ENCODE data around the gene ADAM12.

The ADAM12 gene

GRCh38 chr10:126314863-126315493 is 73.3 kb downstream of the ADAM12 start:
- no peak for DNase-seq (ENCODE audit: low read depth)

GRCh38 chr10:126312167-126312566 is 76.1 kb downstream of the ADAM12 start:
- no peak for DNase-seq (ENCODE audit: low read depth)

GRCh38 chr10:126309228-126309883 is 78.9 kb downstream of the ADAM12 start:
- DNase-seq (ENCODE audit: low read depth): no peak

- no peak for DNase-seq (ENCODE audit: low read depth)
Observed at GRCh38 chr10:126302826-126303665, 85.2 kb downstream of the ADAM12 start.

GRCh38 chr10:126302476-126302756 is 85.9 kb downstream of the ADAM12 start:
- DNase-seq (ENCODE audit: low read depth): no peak

GRCh38 chr10:126301701-126302475 is 86.4 kb downstream of the ADAM12 start:
- DNase-seq (ENCODE audit: low read depth): no peak

DNA sequence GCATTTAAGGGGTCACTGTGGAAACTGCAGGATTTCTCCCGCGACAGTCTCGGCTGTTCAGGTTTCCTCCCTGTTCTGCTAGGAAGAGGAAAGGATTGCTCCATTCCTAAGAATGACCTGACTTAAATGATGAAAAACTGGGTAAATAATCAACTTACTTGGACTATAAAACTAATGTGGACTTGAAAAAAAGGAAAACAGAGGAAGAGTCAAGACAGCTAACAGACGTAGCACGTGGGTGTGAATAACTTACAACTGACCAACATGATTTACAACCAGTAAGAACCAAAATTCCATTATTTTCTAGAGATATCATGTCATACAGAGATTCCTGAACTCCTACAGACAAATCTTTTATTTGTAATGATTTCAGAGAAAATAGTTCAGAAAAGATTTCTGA is 93.8 kb downstream of the ADAM12 start:
- no peak for DNase-seq (ENCODE audit: low read depth)

- DNase-seq (ENCODE audit: low read depth): no peak
Observed at GRCh38 chr10:126290232-126290631, 98.0 kb downstream of the ADAM12 start.

- no peak for DNase-seq (ENCODE audit: low read depth)
Observed at GRCh38 chr10:126288547-126289493, 99.5 kb downstream of the ADAM12 start.

DNA sequence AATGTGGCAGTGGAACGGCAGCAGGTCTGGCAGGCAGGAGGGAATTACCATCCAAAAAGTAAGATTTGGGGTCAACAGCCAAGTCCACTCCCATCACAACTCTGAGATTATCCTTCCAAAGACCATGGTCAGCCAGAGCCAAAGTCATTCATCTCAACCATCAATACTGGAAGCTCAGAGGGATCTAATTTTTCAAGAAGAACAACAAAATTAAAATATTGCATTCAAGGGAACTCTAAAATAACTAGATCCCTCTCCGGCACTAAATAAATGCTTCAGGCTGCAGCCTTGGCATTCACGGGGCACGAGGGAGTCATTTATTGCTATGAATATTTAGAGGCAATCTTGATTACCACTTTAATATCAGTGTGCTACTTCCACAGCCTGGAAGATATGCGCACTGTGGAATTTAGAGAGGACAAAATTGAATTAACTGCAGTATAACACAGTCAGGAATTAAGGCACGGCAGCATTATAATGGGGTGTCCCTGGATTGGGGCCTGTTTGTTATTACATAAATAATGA is 102.0 kb downstream of the ADAM12 start:
- DNase-seq (ENCODE audit: low read depth): no peak

DNA sequence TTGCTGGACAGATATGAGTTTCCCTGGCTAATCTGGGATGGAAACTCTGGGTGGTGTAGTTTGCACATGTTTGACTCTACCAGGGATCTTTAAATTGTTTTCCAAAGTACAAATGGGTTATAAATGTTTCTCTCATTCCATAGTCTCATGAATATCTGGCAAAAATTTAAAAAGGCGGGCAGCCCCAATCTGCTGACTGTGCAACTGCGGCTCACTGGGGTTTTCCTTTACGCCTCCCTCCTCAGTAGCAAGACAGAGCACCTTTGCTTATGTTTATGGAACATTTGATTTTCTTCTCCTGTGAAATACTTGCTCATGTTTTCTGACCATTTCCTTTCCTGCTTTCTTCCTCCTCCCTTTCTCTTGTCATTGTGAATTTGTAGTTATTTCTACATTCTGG is 105.0 kb downstream of the ADAM12 start:
- DNase-seq (ENCODE audit: low read depth): no peak

- DNase-seq (ENCODE audit: low read depth): no peak
Observed at GRCh38 chr10:126278851-126279250, 109.4 kb downstream of the ADAM12 start.

- no peak for DNase-seq (ENCODE audit: low read depth)
Observed at GRCh38 chr10:126277181-126277580, 111.1 kb downstream of the ADAM12 start.

DNA sequence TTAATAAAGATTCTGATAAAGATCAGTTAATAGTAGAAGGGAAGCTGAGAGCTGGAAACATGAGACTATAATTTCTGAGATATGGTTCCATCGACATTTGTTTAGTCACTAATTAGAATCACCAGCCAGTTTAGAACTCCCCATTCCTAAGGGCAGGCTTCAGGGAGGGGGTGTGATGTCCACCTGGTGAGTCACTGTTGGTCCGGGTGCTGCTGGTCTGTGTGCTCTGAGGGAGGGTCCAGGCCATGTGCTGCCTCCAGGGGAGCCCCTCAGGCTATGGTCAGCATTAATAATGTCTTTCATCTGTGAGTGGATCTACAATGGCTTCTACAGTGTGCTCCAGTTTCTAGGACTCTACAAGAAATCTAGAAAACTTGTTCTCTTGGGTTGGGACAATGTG is 115.8 kb downstream of the ADAM12 start:
- DNase-seq (ENCODE audit: low read depth): no peak

- peak; percentile 69 for DNase-seq (ENCODE audit: low read depth)
Observed at GRCh38 chr10:126270111-126270510, 118.2 kb downstream of the ADAM12 start.

DNA sequence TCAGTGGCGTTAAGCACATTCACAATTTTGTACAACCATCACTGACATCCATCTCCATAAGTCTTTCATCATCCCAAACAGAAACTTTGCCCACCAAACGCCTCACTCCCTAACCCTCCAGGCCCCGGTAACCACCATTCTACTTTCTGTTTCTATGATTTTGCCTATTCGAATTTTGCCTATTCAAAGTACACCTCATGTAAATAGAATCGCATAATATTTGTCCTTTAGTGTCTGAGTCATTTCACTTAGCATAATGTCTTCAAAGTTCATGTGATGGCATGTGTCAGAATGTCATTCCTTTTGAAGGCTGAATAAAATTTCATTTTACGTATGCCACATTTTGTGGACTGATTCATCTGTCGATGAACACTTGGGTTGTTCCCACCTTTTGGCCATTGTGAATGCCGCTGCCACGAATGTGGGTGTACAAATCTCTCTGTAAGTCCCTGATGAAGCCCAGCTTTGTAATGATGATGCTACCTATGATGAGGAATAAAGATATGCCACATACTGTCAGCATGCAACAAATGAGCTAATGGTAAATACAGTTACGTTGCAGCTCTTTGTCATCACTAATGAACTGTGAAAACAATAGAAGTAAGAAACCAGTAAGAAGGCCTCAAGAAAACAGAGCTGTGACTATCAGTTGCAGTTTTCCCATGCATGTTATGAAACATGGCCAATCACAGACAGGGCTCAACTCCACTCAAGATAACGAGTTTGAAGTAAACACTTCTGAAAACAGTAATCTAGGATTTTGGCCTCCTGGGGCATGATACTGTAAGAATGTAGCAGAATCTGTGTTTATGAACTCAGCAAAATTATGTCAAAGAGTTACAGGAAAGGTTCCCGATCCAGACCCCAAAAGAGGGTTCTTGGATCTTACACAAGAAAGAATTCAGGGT is 120.0 kb downstream of the ADAM12 start:
- DNase-seq (ENCODE audit: low read depth): no peak

DNA sequence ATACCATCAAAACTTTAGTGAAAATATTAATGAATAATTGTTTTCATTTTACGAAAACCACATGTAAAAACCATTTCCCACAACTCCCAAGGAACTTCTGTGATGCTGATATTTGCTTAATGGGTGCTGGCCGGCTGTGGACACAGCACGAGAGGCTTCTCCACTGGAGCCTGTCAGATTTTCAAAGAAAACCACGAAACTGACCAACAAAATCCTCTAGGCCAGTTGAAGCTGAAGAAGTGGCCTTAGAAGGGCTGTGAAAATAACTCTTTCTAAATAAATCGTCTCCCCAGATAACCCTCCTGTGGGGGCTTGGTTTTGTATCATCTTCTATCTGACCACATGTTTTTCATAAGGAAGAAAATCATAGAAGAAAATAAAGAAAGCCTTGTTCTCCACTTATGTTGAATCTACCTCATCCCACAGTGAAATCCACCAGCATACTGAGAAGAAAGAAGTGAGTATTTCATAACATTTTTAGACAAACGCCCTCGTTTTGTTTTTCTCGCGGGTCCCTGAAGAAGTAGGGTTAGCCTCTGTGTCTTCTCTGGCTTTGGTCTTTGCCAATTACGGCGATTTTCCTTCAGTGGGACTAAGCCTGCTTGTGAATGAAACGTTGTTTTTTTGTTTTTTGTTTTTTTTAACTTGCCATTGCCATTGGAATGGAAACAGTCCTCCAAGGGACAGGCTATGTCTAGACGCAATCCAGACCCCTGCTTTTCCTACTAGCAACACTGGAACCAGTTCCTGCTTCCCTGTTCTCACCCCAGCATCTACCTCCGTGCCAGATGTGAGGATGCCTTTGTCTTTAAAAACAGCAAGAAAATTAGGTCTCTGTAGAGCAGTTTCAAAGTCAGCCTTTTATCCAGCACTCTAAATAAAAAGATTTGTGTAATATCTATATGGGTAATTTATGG is 123.9 kb downstream of the ADAM12 start:
- no peak for DNase-seq (ENCODE audit: low read depth)

- DNase-seq (ENCODE audit: low read depth): no peak
Observed at GRCh38 chr10:126263006-126263676, 125.1 kb downstream of the ADAM12 start.
